Hepatocyte (in vitro differentiated cells): Measurements from ENCODE around the gene ARHGAP25. TPM values are rescaled to one million over a fixed set of nuclear protein-coding genes. Genes with fewer than 3 reads are reported as not detected.
A peak's percentile ranks its signal among the peaks of the same experiment; 100 is the strongest.

Experiments used
- DNase-seq: peaks from one replicate; pipeline ENCODE4 v3.0.0-alpha.2; 2016; ENCODE audit warnings: low spot score
- H2AFZ ChIP-seq: fragments of 200-600 bp; sonication (generic); 2 replicates; pipeline ENCODE4 v1.6.0; 2016; ENCODE audit warnings: antibody characterized with exemption, mild to moderate bottlenecking
- H3K27ac ChIP-seq: fragments of 200-600 bp; sonication (generic); 2 replicates; pipeline ENCODE4 v1.5.1; 2016; ENCODE audit warnings: mild to moderate bottlenecking
- H3K27me3 ChIP-seq: fragments of 200-600 bp; sonication (generic); 2 replicates; pipeline ENCODE4 v1.6.1; 2016
- H3K36me3 ChIP-seq: fragments of 200-600 bp; sonication (generic); replicated peaks from 2 replicates; pipeline ENCODE4 v1.5.1; 2016; ENCODE audit warnings: low read depth; ENCODE audit not compliant: insufficient read depth
- H3K4me1 ChIP-seq: fragments of 200-600 bp; sonication (generic); 2 replicates; pipeline ENCODE4 v1.5.1; 2016; ENCODE audit warnings: mild to moderate bottlenecking, moderate library complexity; ENCODE audit not compliant: insufficient read depth
- H3K4me2 ChIP-seq: fragments of 200-600 bp; sonication (generic); 2 replicates; pipeline ENCODE4 v1.6.0; 2016
- H3K4me3 ChIP-seq: fragments of 200-600 bp; sonication (generic); 2 replicates; pipeline ENCODE4 v1.5.1; 2016; ENCODE audit warnings: mild to moderate bottlenecking
- H3K79me2 ChIP-seq: fragments of 200-600 bp; sonication (generic); 2 replicates; pipeline ENCODE4 v1.6.0; 2017; ENCODE audit warnings: mild to moderate bottlenecking
- H3K9me2 ChIP-seq: fragments of 200-600 bp; sonication (generic); replicated peaks from 2 replicates; pipeline ENCODE4 v1.6.0; 2017; ENCODE audit warnings: mild to moderate bottlenecking; ENCODE audit not compliant: insufficient read depth
- H3K9me3 ChIP-seq: fragments of 200-600 bp; sonication (generic); 2 replicates; pipeline ENCODE4 v1.5.1; 2016; ENCODE audit warnings: low read depth, mild to moderate bottlenecking
- H4K20me1 ChIP-seq: fragments of 200-600 bp; sonication (generic); 2 replicates; pipeline ENCODE4 v1.6.0; 2016; ENCODE audit warnings: mild to moderate bottlenecking; ENCODE audit not compliant: insufficient read depth, poor library complexity, severe bottlenecking
- EZH2 ChIP-seq: fragments of 200-600 bp; sonication (generic); IDR thresholded peaks from 2 replicates; pipeline ENCODE4 v1.6.1; 2016; ENCODE audit warnings: antibody characterized with exemption, mild to moderate bottlenecking, borderline replicate concordance
- EZH2phosphoT487 ChIP-seq: fragments of 200-600 bp; sonication (generic); IDR thresholded peaks from one replicate; pipeline ENCODE4 v1.6.1; 2018; ENCODE audit warnings: antibody characterized with exemption, mild to moderate bottlenecking, low read depth, moderate library complexity; ENCODE audit not compliant: unreplicated experiment, severe bottlenecking
- WGBS: methylation state at CpG from one replicate; pipeline ENCODE4 v1.1.6; 2016; ENCODE audit warnings: low lambda C conversion rate; ENCODE audit errors: missing lambda C conversion rate; 5-methylcytosine and 5-hydroxymethylcytosine counted together
- polyA plus RNA-seq: library from polyadenylated mRNA; unstranded; fragments of >200 nt; fragmentation: Nextera tagmentation; extraction: Ambion mirVana; gene quantifications from 2 replicates; pipeline ENCODE4 v1.2.1, GENCODE V29; 2016
- total RNA-seq: library from RNA; depleted of rRNA; stranded (reverse); fragments of >200 nt; gene quantifications from 2 replicates; pipeline ENCODE4 v1.2.3, GENCODE V29; 2014
- TF ChIP-seq, protein P1 (sequence below): fragments of 200-600 bp; sonication (generic); IDR thresholded peaks from 2 replicates; pipeline ENCODE4 v1.5.1; 2016; ENCODE audit warnings: antibody characterized with exemption, mild to moderate bottlenecking; ENCODE audit not compliant: poor library complexity

ARHGAP25 gene
- total and polyA plus RNA-seq, 2 experiments from 2014 or later, result 0.21 to 0.47 TPM

DNA sequence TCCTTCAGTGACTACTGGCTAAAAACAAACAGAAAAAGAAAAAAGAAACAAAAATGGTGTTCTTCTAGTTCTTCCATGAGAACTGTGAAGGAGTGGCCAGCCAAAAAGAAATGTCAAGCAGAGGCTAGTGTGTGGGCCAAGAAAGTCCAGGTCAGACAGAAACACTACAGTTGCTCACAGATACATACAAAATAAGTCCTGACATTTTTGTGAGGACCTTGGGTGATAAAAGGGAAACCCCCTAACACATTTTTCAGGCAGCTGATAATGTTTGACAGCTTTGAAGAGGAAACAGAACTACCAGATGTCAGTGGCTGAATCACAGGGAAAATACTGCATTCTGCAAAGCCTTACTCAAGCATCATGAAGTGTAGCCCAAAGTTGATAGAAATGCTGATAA, 28.1 kb downstream of the ARHGAP25 start:
- peaks cover 34% of the 10 kb centered on the region for H3K4me1 ChIP-seq
- H3K4me3 ChIP-seq, result no peak overlapping the region
- no peaks in the 10 kb centered on the region for H3K9me2 ChIP-seq
- no peaks in the 10 kb centered on the region for H3K79me2 ChIP-seq
- DNase-seq, result no peak
- H3K27me3 ChIP-seq, result no peaks in the 10 kb centered on the region
- H4K20me1 ChIP-seq, result no peaks in the 10 kb centered on the region
- no peak overlapping the region for H2AFZ ChIP-seq
- no peaks in the 10 kb centered on the region for H3K9me3 ChIP-seq
- H3K36me3 ChIP-seq, result no peaks in the 10 kb centered on the region
- no peak overlapping the region for H3K4me2 ChIP-seq
- peak overlapping the region; percentile 59 for H3K27ac ChIP-seq
- TF ChIP-seq EZH2, result no peak
- TF ChIP-seq, protein P1, sequence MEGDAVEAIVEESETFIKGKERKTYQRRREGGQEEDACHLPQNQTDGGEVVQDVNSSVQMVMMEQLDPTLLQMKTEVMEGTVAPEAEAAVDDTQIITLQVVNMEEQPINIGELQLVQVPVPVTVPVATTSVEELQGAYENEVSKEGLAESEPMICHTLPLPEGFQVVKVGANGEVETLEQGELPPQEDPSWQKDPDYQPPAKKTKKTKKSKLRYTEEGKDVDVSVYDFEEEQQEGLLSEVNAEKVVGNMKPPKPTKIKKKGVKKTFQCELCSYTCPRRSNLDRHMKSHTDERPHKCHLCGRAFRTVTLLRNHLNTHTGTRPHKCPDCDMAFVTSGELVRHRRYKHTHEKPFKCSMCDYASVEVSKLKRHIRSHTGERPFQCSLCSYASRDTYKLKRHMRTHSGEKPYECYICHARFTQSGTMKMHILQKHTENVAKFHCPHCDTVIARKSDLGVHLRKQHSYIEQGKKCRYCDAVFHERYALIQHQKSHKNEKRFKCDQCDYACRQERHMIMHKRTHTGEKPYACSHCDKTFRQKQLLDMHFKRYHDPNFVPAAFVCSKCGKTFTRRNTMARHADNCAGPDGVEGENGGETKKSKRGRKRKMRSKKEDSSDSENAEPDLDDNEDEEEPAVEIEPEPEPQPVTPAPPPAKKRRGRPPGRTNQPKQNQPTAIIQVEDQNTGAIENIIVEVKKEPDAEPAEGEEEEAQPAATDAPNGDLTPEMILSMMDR, result no peak
- TF ChIP-seq EZH2phosphoT487, result no peak

DNA sequence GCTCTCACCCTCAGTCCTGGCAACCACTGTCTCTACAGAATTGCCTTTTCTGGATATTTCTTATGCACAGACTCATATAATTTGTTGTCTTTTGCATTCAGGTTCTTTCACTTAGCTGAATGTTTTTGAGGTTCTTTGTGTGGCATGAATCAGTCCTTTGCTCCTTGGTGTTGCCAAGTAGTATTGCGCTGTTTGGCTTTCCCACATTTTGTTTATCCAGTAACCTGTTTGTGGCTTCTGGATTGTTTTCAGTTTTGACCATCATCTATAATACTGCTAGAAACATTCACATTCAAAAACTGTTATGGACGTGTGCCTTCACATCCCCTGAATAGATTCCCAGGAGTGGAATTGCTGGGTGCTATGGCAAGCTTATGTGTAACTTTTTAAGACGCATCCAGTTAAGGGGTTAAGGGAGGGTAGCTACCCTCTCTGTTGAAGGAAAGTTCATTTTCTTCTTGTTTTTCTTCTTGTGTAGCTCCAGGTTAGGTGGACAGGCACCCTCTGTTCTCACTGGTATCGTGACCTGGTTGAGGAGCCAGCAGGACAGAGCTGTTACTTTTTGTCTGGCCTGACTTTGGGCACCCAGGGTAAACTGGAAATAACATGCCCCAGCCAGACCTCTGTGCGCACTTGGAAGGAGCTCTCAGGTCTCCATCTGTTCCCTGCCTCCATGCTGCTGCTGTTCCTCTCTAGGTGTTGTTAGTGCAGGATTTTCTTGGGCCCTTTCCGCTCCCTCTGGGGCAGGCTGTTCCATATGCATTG, 29.6 kb downstream of the ARHGAP25 start:
- Histone ChIP-seq H3K36me3 (no peaks in the 10 kb centered on the region), H2AFZ (no peak overlapping the region), H3K27me3 (no peaks in the 10 kb centered on the region), H4K20me1 (no peaks in the 10 kb centered on the region), H3K4me3 (no peak overlapping the region), H3K9me2 (no peaks in the 10 kb centered on the region), H3K9me3 (no peaks in the 10 kb centered on the region), H3K4me2 (peak overlapping the region; percentile 59), H3K4me1 (peaks cover 34% of the 10 kb centered on the region), H3K27ac (peak overlapping the region; percentile 80), H3K79me2 (no peaks in the 10 kb centered on the region)
- DNase-seq, result no peak
- TF ChIP-seq EZH2 (no peak), EZH2phosphoT487 (no peak)
- TF ChIP-seq, protein P1, result no peak
- 87% methylated on average over 6 of the region's 6 CpGs for WGBS

DNA sequence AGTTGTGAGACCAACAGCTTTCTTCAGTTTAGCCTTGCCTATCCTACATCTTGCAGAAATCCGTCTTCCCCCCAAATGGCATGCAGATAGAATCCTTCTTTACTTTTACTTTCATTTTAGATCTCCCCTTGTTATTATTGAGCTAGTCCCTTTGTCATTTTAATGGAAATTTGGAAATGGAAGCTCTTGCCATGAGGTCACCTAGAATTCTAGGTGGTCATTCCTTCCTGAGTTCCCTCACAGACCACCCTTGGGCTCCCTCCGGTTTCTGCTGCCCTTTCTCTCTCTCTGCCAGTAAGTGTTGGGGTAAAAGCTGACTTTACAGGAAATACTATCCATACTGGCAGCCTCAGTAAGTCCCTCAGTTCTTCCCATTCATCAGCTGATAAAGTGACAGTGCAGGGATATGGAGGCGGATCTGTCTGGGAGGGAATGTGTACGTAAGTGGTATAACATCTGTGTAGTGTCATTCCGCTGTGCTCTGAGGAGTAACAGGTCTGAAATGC, 30.2 kb downstream of the ARHGAP25 start:
- H3K4me1 ChIP-seq, result peaks cover 34% of the 10 kb centered on the region
- peak overlapping the region; percentile 80 for H3K27ac ChIP-seq
- no peaks in the 10 kb centered on the region for H3K36me3 ChIP-seq
- no peaks in the 10 kb centered on the region for H3K79me2 ChIP-seq
- no peak overlapping the region for H2AFZ ChIP-seq
- H3K9me3 ChIP-seq, result no peaks in the 10 kb centered on the region
- peak; percentile 49 for DNase-seq
- no peaks in the 10 kb centered on the region for H4K20me1 ChIP-seq
- peak overlapping the region; percentile 59 for H3K4me2 ChIP-seq
- no peak overlapping the region for H3K4me3 ChIP-seq
- TF ChIP-seq EZH2, result no peak
- TF ChIP-seq, protein P1, result no peak
- no peak for TF ChIP-seq EZH2phosphoT487
- 70% methylated on average over 5 of the region's 5 CpGs for WGBS
- H3K27me3 ChIP-seq, result no peaks in the 10 kb centered on the region
- no peaks in the 10 kb centered on the region for H3K9me2 ChIP-seq
